Upper lobe of left lung (tissue), 6 donors: ENCODE measurements around the gene EXOC1. TPM values are rescaled to one million over a fixed set of nuclear protein-coding genes. Genes with fewer than 3 reads are reported as not detected.

Source experiments
- ATAC-seq, 2 donors: fragments of 200-7000 bp; cut with Tn5 transposase; one replicate each; pipeline ENCODE4 v1.9.1; 2022; ENCODE audit warnings: mild to moderate bottlenecking in 2 of 2, moderate library complexity in 2 of 2; ENCODE audit not compliant: low FRiP score in 2 of 2
- DNase-seq, 2 donors: peaks; one replicate each; pipeline ENCODE4 v3.0.0-alpha.2; 2019 to 2020
- H3K27ac ChIP-seq, 4 donors: fragments of 200-600 bp; sonication (generic); one replicate each; pipeline ENCODE4 v1.5.1; 2016 to 2019
- H3K27me3 ChIP-seq, 4 donors: fragments of 200-600 bp; sonication (generic); one replicate each; pipeline ENCODE4 v1.5.1; 2017 to 2019
- H3K36me3 ChIP-seq, 4 donors: fragments of 200-600 bp; sonication (generic); one replicate each; pipeline ENCODE4 v1.5.1; 2016 to 2019
- H3K4me1 ChIP-seq, 4 donors: fragments of 200-600 bp; sonication (generic); one replicate each; pipeline ENCODE4 v1.5.1; 2018 to 2019
- H3K4me3 ChIP-seq, 4 donors: fragments of 200-600 bp; sonication (generic); one replicate each; pipeline ENCODE4 v1.5.1; 2017 to 2019; ENCODE audit warnings: mild to moderate bottlenecking in 2 of 4, moderate library complexity in 1 of 4
- H3K9me3 ChIP-seq, 4 donors: fragments of 200-600 bp; sonication (generic); one replicate each; pipeline ENCODE4 v1.5.1; 2018 to 2019
- EP300 ChIP-seq, 4 donors: sonication (generic); formaldehyde crosslinking; IDR thresholded peaks; one replicate each; pipeline ENCODE4 v1.5.1; 2017; ENCODE audit warnings: antibody characterized with exemption in 4 of 4, control low read depth in 2 of 4
- POLR2A ChIP-seq, 4 donors: fragments of 450-650 bp; IDR thresholded peaks; one replicate each; pipeline ENCODE4 v1.5.1; 2016 to 2017; ENCODE audit warnings: antibody characterized with exemption in 4 of 4, mild to moderate bottlenecking in 2 of 4
- POLR2AphosphoS5 ChIP-seq, 2 donors: sonication (generic); formaldehyde crosslinking; IDR thresholded peaks; one replicate each; pipeline ENCODE4 v1.5.1; 2017; ENCODE audit warnings: antibody characterized with exemption in 2 of 2
- WGBS, 2 donors: methylation state at CpG; one replicate each; pipeline ENCODE4 v1.1.5; 2017 to 2018; 5-methylcytosine and 5-hydroxymethylcytosine counted together
- total RNA-seq, 6 donors: library from RNA; depleted of rRNA in 4 of 6; stranded (reverse); fragments of >200 nt in 4 of 6; gene quantifications; one replicate each; pipeline versions ENCODE4 v1.1.0 to v1.2.1, GENCODE V29; 2016 to 2021
- TF ChIP-seq, protein P1 (sequence below), 6 experiments: fragments of 450-650 bp in 4 of 6; fragments of 200-600 bp in 2 of 6; sonication (generic) in 2 of 6; IDR thresholded peaks; one replicate each; pipeline ENCODE4 v1.5.1; 2016 to 2019; ENCODE audit warnings: antibody characterized with exemption in 6 of 6
- donor health status: DM: no; HTN: no; CAD: no; lungs with moderate emphysema.
- donor health status: DM: no; HTN: yes; CAD: no; lungs with severe emphysema.

EXOC1 gene
- total RNA-seq = 10 to 100 TPM; 19.1 to 44.2 (median 32.4) TPM

DNA sequence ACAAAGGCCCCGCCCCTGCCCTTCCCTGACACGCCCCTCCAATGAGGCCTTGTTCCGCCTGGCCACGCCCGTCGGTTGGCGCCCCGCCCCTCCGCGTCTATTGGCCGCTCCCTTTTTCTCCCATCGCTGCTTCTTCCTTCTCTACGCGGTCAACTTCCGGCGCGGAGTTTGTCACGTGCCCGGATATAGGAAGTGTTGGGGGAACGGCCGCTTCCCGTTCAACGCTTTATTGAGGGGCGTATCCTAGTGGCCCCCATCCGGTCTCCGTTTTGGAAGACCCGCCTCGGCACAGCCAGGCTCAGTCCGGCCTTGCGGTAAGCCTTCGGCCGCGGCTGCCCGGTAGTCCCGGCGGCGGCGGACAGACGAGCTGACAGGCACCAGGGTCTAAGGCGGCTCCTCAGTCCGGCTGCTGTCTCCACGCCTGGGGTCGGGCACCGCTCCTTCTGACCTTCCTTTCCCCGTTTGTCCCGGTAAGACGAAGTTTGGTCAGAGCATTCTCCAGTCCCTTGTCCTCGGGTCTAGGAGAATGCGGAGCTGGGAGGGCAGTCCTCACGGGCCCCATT, at the start of gene EXOC1:
TSS of gene EXOC1 (plus strand) at position 165 of the 563 bp plus-strand sequence. CDS start 4,676 bp downstream, outside the sequence.
- no peaks in the 10 kb centered on the region for H3K9me3 ChIP-seq
- H3K27me3 ChIP-seq = no peaks in the 10 kb centered on the region
- DNase-seq (peak; percentile 99 to 100), ATAC-seq (peak; percentile 99)
- H3K4me3 ChIP-seq = peak within 1 kb of the TSS; percentile 76 to 88 (median 84)
- peak within 1 kb of the TSS; percentile 85 to 93 (median 90) for H3K27ac ChIP-seq
- 0 to 1% methylated on average over 16 to 47 of the region's 50 CpGs for WGBS, 2 donors
- TF ChIP-seq POLR2AphosphoS5 (IDR thresholded peaks at IDR 0.05) = peak; percentile 82 to 91
- TF ChIP-seq, protein P1, sequence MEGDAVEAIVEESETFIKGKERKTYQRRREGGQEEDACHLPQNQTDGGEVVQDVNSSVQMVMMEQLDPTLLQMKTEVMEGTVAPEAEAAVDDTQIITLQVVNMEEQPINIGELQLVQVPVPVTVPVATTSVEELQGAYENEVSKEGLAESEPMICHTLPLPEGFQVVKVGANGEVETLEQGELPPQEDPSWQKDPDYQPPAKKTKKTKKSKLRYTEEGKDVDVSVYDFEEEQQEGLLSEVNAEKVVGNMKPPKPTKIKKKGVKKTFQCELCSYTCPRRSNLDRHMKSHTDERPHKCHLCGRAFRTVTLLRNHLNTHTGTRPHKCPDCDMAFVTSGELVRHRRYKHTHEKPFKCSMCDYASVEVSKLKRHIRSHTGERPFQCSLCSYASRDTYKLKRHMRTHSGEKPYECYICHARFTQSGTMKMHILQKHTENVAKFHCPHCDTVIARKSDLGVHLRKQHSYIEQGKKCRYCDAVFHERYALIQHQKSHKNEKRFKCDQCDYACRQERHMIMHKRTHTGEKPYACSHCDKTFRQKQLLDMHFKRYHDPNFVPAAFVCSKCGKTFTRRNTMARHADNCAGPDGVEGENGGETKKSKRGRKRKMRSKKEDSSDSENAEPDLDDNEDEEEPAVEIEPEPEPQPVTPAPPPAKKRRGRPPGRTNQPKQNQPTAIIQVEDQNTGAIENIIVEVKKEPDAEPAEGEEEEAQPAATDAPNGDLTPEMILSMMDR (IDR thresholded peaks at IDR 0.05) = no peak
- peak in 3 of 4 donors; percentile 31 to 75 (median 74) for TF ChIP-seq POLR2A (IDR thresholded peaks at IDR 0.05)
- TF ChIP-seq EP300 (IDR thresholded peaks at IDR 0.05) = peak in 1 of 4 donors; percentile 13
- peaks cover 9 to 23% (median 14%) of the 10 kb centered on the region in 4 donors for H3K4me1 ChIP-seq
- H3K36me3 ChIP-seq = no peaks in the 10 kb centered on the region

DNA sequence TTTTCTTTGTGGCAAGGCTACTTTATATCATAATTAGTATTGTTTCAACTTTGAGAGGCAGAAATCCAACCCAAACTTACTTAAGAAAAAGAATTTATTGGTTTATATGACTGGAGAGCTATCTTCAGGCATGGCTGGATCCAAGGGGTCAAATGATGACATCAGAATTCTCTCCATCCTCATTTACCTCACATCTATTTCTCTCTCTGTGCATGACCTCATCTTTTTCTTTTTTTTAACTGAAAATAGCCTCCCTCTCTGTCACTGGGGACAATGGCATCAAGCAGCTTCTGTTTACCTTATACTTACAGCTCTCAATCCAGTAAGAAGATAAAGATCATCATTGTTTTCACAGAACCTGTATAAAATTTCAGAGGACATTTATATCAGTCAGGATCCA, 45.9 kb upstream of the EXOC1 start:
- ATAC-seq (no peak), DNase-seq (no peak)
- H3K4me3 ChIP-seq = no peak overlapping the region
- H3K4me1 ChIP-seq = no peaks in the 10 kb centered on the region
- H3K27ac ChIP-seq = no peak overlapping the region
- TF ChIP-seq POLR2A (IDR thresholded peaks at IDR 0.05) (no peak), POLR2AphosphoS5 (IDR thresholded peaks at IDR 0.05) (no peak), EP300 (IDR thresholded peaks at IDR 0.05) (no peak)
- TF ChIP-seq, protein P1 (IDR thresholded peaks at IDR 0.05) = no peak
- no peaks in the 10 kb centered on the region for H3K36me3 ChIP-seq
- no peaks in the 10 kb centered on the region for H3K9me3 ChIP-seq
- H3K27me3 ChIP-seq = no peaks in the 10 kb centered on the region

DNA sequence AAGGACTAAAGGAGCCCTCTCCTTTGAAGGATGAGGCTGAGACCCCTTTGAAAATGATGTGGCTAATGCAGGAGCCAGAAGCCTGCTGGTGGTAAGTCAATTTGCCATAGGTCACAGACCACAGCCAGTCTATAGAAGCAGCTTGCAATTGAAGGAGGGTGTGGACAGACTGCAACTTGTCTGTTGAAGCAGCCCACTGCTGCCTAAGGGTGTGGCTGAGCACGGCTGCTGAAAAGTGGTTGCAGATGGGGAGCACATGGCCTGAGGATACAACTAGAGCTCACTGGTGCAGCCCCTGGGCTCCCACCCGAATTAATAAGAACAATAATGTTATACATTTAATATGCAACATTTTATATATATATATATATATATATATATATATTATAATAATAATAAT, 45.3 kb upstream of the EXOC1 start:
- no peak for DNase-seq
- Histone ChIP-seq H3K27me3 (no peaks in the 10 kb centered on the region), H3K9me3 (no peaks in the 10 kb centered on the region), H3K36me3 (no peaks in the 10 kb centered on the region), H3K27ac (no peak overlapping the region), H3K4me3 (no peak overlapping the region), H3K4me1 (no peaks in the 10 kb centered on the region)
- ATAC-seq = no peak
- WGBS, 2 donors = 46 to 59% methylated on average over 2 of the region's 2 CpGs
- no peak for TF ChIP-seq POLR2AphosphoS5 (IDR thresholded peaks at IDR 0.05)
- TF ChIP-seq POLR2A (IDR thresholded peaks at IDR 0.05) = no peak
- TF ChIP-seq, protein P1 (IDR thresholded peaks at IDR 0.05) = no peak
- TF ChIP-seq EP300 (IDR thresholded peaks at IDR 0.05) = no peak

DNA sequence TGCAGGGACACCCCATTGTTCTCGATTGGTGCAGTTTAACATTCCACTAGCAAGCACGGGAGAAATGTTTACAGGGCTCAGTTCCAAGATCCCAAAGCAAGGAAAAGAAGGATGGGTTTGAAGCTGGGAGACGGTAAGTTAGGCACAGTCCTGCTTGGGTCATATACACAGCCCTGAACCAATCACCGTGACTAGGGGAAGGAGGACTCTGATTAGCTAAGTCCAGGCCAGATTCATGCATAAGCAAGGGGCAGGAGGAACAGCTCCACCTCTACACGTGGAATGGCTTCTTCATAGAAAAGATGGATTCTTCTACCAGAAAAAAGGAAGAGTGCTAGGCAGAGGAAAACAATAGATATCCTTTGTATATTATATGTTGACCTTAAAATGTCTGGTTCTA, 44.8 kb upstream of the EXOC1 start:
- H3K4me3 ChIP-seq = no peak overlapping the region
- DNase-seq (no peak), ATAC-seq (no peak)

More for the DNA sequence above, 44.8 kb upstream of the EXOC1 start:
- H3K27me3 ChIP-seq = no peaks in the 10 kb centered on the region
- no peak overlapping the region for H3K27ac ChIP-seq
- H3K4me1 ChIP-seq = no peaks in the 10 kb centered on the region
- TF ChIP-seq EP300 (IDR thresholded peaks at IDR 0.05) = no peak
- TF ChIP-seq POLR2A (IDR thresholded peaks at IDR 0.05) = no peak
- TF ChIP-seq POLR2AphosphoS5 (IDR thresholded peaks at IDR 0.05) = no peak
- TF ChIP-seq, protein P1 (IDR thresholded peaks at IDR 0.05) = no peak
- WGBS, 2 donors = 60 to 61% methylated on average over 5 of the region's 5 CpGs
- H3K36me3 ChIP-seq = no peaks in the 10 kb centered on the region
- H3K9me3 ChIP-seq = no peaks in the 10 kb centered on the region
